GM13977 (cell line): ENCODE measurements around the gene TCFL5.

ENCODE experiments used
- DNase-seq: peaks from one replicate; pipeline ENCODE4 v3.0.0; 2012; ENCODE audit warnings: low spot score
- in situ Hi-C: fragments of 300-500 bp; cut with MboI; formaldehyde crosslinking; loops from one replicate; pipeline ENCODE4 v1.12.0; 2022; ENCODE audit warnings: low sequenced_read_pairs, low pct_unique_long_range_greater_than_20kb, mixed read lengths, inconsistent platforms; ENCODE audit not compliant: unreplicated experiment
- TF ChIP-seq, protein P1 (sequence below): IDR thresholded peaks from 2 replicates; pipeline ENCODE4 v1.5.1; 2012; ENCODE audit warnings: mild to moderate bottlenecking, control low read depth; ENCODE audit not compliant: insufficient read depth; ENCODE audit errors: extremely low read depth, missing control alignments

Gene TCFL5

GRCh38 chr20:62830821-62831220, 30.8 kb downstream of the TCFL5 start:
- no peak for DNase-seq
- in situ Hi-C loops = no loop called here
- TF ChIP-seq, protein P1, sequence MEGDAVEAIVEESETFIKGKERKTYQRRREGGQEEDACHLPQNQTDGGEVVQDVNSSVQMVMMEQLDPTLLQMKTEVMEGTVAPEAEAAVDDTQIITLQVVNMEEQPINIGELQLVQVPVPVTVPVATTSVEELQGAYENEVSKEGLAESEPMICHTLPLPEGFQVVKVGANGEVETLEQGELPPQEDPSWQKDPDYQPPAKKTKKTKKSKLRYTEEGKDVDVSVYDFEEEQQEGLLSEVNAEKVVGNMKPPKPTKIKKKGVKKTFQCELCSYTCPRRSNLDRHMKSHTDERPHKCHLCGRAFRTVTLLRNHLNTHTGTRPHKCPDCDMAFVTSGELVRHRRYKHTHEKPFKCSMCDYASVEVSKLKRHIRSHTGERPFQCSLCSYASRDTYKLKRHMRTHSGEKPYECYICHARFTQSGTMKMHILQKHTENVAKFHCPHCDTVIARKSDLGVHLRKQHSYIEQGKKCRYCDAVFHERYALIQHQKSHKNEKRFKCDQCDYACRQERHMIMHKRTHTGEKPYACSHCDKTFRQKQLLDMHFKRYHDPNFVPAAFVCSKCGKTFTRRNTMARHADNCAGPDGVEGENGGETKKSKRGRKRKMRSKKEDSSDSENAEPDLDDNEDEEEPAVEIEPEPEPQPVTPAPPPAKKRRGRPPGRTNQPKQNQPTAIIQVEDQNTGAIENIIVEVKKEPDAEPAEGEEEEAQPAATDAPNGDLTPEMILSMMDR = no peak

DNA sequence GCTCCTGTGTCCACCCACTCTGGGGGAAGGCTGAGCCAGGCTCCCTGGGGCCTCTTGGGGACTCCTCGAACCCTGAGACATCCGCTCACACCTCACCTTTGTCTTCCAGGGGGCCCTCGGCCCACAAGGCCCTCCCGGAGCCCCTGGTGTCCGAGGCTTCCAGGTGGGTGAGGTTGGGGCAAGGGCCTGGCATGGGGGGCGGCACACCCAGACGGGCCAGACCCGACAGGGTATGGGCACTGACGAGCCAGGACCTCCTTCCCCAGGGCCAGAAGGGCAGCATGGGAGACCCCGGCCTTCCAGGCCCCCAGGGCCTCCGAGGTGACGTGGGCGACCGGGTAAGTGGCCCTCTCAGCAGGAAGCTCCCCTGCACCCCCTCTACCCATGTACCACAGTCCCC, 31.4 kb downstream of the TCFL5 start:
- DNase-seq = no peak
- TF ChIP-seq, protein P1 = no peak
- in situ Hi-C loops = no loop called here

GRCh38 chr20:62829231-62830230, 32.1 kb downstream of the TCFL5 start:
- TF ChIP-seq, protein P1 = no peak
- no peak for DNase-seq
- in situ Hi-C loops = no loop called here

DNA sequence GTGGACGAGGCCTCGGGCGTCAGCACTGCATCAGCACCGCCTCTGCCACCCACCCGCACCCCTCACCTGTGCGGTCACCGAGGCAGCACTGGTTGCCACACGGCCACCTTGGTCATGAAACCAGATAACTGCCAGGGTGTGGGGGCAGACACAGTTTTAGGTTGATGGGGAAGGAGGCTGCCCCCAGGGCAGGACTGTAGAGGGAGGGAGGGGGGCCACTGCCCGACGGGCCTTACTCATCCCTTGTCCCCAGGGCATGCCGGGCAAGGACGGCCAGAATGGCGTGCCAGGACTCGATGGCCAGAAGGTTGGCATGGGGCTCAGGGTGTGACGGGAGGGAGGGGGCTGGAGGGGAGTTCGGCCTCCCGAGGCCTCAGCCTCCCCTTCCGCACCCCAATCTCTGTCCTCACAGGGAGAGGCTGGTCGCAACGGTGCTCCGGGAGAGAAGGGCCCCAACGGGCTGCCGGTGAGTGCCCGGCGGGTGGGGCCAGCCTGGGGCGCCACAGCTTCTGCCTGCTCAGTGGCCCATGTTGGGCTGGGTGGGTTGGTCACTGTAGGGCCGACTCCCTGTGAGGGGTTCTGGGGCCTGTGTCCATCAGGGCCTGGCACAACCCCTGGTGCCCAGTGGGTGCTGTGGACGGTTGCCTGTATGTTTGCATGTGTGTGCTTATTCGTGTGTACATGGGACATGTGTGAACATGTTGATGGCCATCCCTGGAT, 33.0 kb downstream of the TCFL5 start:
- in situ Hi-C loops = no loop called here
- TF ChIP-seq, protein P1 = no peak
- no peak for DNase-seq

DNA sequence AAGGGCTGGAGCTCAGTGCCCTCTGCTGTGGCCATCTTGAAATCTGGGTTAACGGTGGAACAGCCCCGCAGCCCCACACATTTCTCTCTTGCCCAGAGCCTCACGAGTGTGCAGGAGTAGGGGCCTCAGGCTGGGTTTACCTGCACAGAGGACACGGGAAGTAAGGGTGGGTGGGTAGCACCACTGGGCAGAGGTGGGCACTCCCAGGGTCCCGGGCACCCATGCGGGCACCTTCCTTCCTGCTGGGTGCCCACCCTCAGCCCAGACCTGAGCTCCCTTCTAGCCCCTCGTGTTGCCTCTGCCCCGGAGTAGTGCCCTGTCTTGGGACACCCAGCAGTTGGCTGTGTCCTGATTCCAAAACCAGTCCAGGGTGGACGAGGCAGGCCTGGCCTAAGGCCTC, 33.6 kb downstream of the TCFL5 start:
- in situ Hi-C loops = no loop called here
- TF ChIP-seq, protein P1 = no peak
- DNase-seq = no peak

- in situ Hi-C loops = no loop called here
- DNase-seq = no peak
- TF ChIP-seq, protein P1 = no peak
Observed at GRCh38 chr20:62827311-62828038, 34.1 kb downstream of the TCFL5 start.
